NCI-H460 (cell line): ENCODE data around the gene IQCF6. TPM values are rescaled to one million over a fixed set of nuclear protein-coding genes. Genes with fewer than 3 reads are reported as not detected.
"Not testable (repeated sequence)": the region's sequence is repeated elsewhere in the genome, so short reads cannot be mapped to it uniquely, and the experiment has no call there.

Experiments
- DNase-seq: peaks from one replicate; pipeline ENCODE4 v3.0.0-alpha.2; 2016; ENCODE audit warnings: low read depth; ENCODE audit errors: extremely low read depth
- polyA plus RNA-seq: library from polyadenylated mRNA; depleted of rRNA; stranded (reverse); fragments of >200 nt; gene quantifications from 2 replicates; pipeline ENCODE4 v1.2.3, GENCODE V29; 2014; cell fraction: nucleus; rRNA removed
- total RNA-seq: library from RNA; depleted of rRNA; stranded (reverse); fragments of >200 nt; shearing (Covaris generic); gene quantifications from 2 replicates; pipeline ENCODE4 v1.2.3, GENCODE V29; 2014; rRNA removed

Gene IQCF6
- total RNA-seq = not detected in 2 replicates
- polyA plus RNA-seq = not detected in 2 replicates

- DNase-seq = no peak
Measured at GRCh38 chr3:51779137-51779536, at the start of gene IQCF6. Gene IQCF6, minus strand, starts transcription at chr3:51779237. Its CDS starts 13 bp downstream, at chr3:51779224.

- no peak for DNase-seq
Measured at GRCh38 chr3:51828297-51828696, 49.3 kb upstream of the IQCF6 start.

- no peak for DNase-seq
Measured at GRCh38 chr3:51819709-51820406, 40.8 kb upstream of the IQCF6 start.

- DNase-seq = no peak
Measured at GRCh38 chr3:51819151-51819550, 40.1 kb upstream of the IQCF6 start.

- no peak for DNase-seq
Measured at GRCh38 chr3:51817375-51817774, 38.3 kb upstream of the IQCF6 start.

- DNase-seq = no peak
Measured at GRCh38 chr3:51816723-51817122, 37.7 kb upstream of the IQCF6 start.

GRCh38 chr3:51815614-51816013, 36.6 kb upstream of the IQCF6 start:
- no peak for DNase-seq

- DNase-seq = no peak
Measured at GRCh38 chr3:51814034-51814433, 35.0 kb upstream of the IQCF6 start.

- no peak for DNase-seq
Measured at GRCh38 chr3:51813539-51813938, 34.5 kb upstream of the IQCF6 start.

GRCh38 chr3:51808934-51809333, 29.9 kb upstream of the IQCF6 start:
- no peak for DNase-seq

- no peak for DNase-seq
Measured at GRCh38 chr3:51802106-51802703, 23.2 kb upstream of the IQCF6 start.

- no peak for DNase-seq
Measured at GRCh38 chr3:51800750-51801125, 21.7 kb upstream of the IQCF6 start.

- peak; percentile 24 for DNase-seq
Measured at GRCh38 chr3:51799879-51800749, 21.1 kb upstream of the IQCF6 start.

- DNase-seq = no peak
Measured at GRCh38 chr3:51798411-51798963, 19.4 kb upstream of the IQCF6 start.

GRCh38 chr3:51796854-51797253, 17.8 kb upstream of the IQCF6 start:
- no peak for DNase-seq

GRCh38 chr3:51794206-51794605, 15.2 kb upstream of the IQCF6 start:
- no peak for DNase-seq

GRCh38 chr3:51792206-51792605, 13.2 kb upstream of the IQCF6 start:
- DNase-seq = no peak

GRCh38 chr3:51789437-51789836, 10.4 kb upstream of the IQCF6 start:
- DNase-seq = no peak

- DNase-seq = not testable (repeated sequence)
Measured at GRCh38 chr3:51787576-51787975, 8.5 kb upstream of the IQCF6 start.

GRCh38 chr3:51786267-51786666, 7.2 kb upstream of the IQCF6 start:
- DNase-seq = no peak

- DNase-seq = no peak
Measured at GRCh38 chr3:51778554-51778953, 483 bp downstream of the IQCF6 start.
